GM21360 (cell line): ENCODE results near the gene CNTN4.
"Not testable (repeated sequence)": the region's sequence is repeated elsewhere in the genome, so short reads cannot be mapped to it uniquely, and the experiment has no call there.

Source experiments
- ATAC-seq: cut with Tn5 transposase; IDR thresholded peaks from one replicate; pipeline ENCODE4 v1.9.1; 2021; ENCODE audit warnings: mild to moderate bottlenecking, moderate library complexity; ENCODE audit not compliant: unreplicated experiment

The CNTN4 gene

GRCh38 chr3:2940062-2940461 is 841.4 kb downstream of the CNTN4 start:
- ATAC-seq = no peak

- peak; percentile 95 for ATAC-seq
Measured at GRCh38 chr3:2944628-2945027, 846.0 kb downstream of the CNTN4 start.

GRCh38 chr3:2945121-2945520 is 846.5 kb downstream of the CNTN4 start:
- ATAC-seq = no peak

DNA sequence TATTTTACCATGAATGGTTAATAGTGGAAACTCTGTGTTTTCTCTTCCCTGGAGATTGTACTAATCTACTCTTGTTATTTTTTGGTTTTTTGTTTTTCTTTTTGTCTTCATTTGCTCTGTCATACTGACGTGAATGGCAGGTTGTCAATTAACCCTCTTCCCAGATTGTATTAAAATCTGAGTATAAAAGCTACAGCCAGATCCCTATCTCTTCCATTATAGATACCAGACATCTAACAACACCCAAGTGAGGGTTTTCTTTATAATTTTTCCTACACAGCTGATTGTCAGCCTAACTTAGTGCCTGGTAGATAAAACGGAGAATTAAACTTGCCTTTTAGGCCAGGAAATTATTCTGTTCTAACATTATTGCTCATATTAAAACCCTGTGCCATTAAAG is 848.9 kb downstream of the CNTN4 start:
- ATAC-seq = no peak

DNA sequence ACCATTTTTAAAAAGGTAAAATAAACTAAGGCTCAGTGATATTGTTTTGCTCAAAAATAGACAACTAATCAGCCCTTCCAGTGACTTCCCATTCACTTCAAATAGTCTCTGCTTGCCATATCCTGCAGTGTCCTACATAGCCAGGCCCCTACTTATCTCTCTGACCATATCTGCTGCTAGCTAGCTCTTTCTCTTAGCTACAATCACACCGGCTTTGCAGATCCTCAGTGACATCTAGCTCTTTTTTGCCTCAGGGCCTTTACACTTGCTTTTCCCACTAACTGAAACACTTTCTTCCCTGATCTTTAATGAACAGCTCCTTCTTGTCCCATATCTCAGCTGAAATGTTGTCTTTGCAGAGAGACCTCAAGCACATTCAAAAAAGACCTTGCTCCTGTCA is 850.2 kb downstream of the CNTN4 start:
- ATAC-seq = no peak

DNA sequence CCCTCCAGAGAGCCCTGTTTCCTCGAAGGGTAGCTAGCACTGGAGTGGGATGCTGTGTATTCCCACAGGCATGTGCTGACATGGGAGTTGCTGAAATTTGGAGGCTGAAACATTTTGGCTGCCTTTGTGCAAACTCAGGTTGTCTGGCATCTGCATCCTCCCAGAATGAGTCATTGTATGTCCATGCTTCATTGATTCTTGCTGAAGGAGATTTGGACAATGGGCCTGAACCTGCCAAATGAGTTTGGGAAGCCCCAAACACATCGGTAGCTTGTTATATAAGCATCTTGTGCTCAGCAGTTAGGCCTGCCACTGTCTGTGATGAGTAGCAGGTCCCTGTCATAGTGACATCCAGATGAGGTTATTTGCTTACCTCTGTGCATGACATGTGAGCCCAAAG is 851.5 kb downstream of the CNTN4 start:
- ATAC-seq = no peak

DNA sequence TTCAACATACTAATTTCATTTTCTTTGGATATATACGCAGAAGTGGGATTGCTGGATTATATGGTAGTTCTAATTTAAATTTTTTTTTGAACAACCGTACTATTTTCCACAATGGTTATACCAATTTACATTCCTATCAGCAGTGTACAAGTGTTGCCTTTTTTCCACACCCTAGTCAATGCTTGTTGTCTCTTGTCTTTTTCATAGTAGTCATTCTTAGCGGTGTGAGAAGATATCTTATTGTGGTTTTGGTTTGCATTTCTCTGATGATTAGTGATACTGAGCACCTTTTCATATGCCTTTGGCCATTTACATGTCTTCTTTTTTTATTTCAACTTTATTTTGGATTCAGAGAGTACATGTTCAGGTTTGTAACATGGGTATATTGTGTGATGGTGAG is 858.4 kb downstream of the CNTN4 start:
- ATAC-seq = no peak

DNA sequence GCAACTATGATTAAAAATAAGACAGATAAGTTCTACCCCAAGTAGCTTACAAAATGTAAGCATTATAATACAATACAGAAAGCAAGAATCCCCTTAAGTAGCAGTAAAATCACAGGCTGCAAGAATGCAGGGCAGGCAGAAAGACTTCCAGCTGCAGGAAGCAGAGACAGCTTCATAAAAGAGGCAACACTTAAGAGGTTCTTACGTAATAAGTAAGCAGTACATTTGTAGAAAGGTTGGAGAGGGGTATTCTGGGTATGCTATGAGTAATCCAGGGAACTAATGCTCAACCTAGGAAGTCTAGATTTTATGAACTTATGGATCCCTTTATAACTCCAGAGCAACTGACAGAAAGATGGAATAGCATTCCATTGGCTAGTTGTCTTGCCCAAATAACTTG is 859.9 kb downstream of the CNTN4 start:
- no peak for ATAC-seq

- ATAC-seq = no peak
Measured at GRCh38 chr3:2961576-2961975, 862.9 kb downstream of the CNTN4 start.

DNA sequence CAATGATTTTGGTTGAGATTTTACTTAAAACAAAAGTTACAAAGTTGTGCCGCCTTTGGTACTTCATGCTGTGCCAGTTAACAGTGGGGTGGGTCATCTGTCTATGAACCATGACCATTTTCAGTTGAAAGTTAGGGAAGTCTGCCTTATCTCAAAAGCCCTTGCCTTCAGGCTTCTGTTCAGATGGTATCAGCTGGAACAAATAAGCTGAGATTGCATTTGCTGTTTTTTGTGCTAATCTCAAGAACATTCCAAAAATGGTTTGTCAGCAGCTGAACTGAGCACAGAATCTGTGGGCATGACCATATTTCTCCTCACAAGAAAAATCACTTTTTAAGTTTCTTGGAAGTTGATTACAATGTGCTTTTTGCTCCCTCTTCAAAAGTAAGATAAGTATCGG is 869.2 kb downstream of the CNTN4 start:
- no peak for ATAC-seq

GRCh38 chr3:2968475-2968874 is 869.8 kb downstream of the CNTN4 start:
- ATAC-seq = peak; percentile 43

DNA sequence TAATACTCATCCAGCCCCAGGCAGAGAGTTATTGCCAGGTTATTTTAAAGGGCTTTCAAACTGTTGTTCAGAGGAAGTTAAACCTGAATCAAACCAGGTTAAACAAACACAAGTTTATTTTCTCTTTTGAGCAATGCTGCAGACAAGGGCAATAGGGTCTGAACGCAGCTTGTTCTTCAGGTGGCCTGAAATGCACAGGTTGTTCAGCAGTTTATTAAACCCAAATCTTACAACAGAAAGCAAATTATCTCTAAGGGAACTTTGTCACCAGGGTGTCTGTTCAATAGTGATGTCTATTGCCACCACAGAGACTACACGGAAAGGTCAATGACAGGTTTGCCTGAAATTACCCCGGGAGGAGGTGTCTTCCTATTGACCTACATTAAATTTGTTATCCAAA is 877.5 kb downstream of the CNTN4 start:
- ATAC-seq = no peak

DNA sequence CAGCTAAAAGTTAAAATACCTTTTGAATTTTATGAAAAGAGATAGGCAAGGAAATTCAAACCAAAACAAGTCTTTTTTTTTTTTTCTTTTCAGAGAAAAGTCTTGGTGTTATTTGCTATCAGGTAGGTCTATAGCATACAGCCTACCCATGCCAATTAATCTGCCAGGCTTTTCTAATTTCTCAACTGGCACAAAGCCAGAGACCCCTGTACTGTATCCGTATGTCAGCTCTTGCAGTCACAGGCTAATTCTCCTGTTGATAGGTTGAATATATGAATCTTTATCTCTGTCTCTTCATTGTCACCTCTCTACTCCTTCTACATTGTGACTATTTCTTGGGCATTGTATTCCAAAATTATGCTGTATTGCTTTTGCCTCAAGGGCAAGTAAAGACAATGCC is 878.1 kb downstream of the CNTN4 start:
- no peak for ATAC-seq

- no peak for ATAC-seq
Measured at GRCh38 chr3:2978977-2979732, 880.5 kb downstream of the CNTN4 start.

- no peak for ATAC-seq
Measured at GRCh38 chr3:2984005-2984830, 885.6 kb downstream of the CNTN4 start.

- ATAC-seq = no peak
Measured at GRCh38 chr3:2984831-2985220, 886.2 kb downstream of the CNTN4 start.

- no peak for ATAC-seq
Measured at GRCh38 chr3:2985479-2985878, 886.8 kb downstream of the CNTN4 start.

DNA sequence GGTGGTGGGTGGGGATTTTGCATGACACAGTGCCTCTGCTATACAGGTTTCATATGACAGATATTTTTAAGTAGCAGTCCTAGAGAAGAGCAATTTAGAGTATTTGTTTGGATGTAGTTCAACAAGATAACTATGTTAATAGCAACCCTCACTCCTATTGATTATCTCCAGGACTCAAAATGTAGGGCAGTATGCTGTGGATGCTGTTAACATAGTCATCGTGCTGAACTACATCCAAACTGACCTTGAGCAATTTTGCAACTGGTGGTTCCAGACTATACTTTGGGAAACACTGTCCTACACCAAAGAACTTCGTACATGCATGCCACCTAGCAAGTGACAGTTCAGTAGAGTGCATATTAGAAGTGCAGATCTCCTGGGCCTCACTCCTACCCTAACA is 893.9 kb downstream of the CNTN4 start:
- ATAC-seq = no peak

- not testable (repeated sequence) for ATAC-seq
Measured at GRCh38 chr3:2993130-2993529, 894.5 kb downstream of the CNTN4 start.

- ATAC-seq = no peak
Measured at GRCh38 chr3:2993736-2994135, 895.1 kb downstream of the CNTN4 start.

DNA sequence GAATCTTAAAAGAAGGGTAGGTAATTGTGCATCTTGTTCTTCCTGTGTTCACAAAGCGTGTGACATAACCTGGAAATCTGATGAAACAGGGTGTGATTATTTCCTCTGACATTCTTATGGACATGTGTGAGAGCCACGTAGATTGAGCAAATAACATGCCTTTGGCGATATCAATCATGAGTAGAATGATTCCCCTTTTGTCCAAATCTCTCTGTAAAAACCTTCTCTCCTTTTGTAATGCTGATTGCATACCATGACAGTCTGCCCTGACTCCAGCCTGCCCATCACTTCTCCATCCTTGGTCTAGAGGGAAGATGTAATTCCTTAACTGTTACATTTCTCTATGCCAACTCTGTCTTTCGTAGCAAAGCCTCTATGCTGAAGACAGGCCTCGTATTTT is 896.5 kb downstream of the CNTN4 start:
- ATAC-seq = no peak

- ATAC-seq = no peak
Measured at GRCh38 chr3:3005146-3005744, 906.6 kb downstream of the CNTN4 start.
